HG02938 (cell line): Measurements from ENCODE around the gene TCF23.
"Not testable (repeated sequence)": the region's sequence is repeated elsewhere in the genome, so short reads cannot be mapped to it uniquely, and the experiment has no call there.

ENCODE experiments used
- ATAC-seq: cut with Tn5 transposase; IDR thresholded peaks from one replicate; pipeline ENCODE4 v1.9.1; 2021; ENCODE audit warnings: mild to moderate bottlenecking, moderate library complexity; ENCODE audit not compliant: unreplicated experiment

TCF23 gene

DNA sequence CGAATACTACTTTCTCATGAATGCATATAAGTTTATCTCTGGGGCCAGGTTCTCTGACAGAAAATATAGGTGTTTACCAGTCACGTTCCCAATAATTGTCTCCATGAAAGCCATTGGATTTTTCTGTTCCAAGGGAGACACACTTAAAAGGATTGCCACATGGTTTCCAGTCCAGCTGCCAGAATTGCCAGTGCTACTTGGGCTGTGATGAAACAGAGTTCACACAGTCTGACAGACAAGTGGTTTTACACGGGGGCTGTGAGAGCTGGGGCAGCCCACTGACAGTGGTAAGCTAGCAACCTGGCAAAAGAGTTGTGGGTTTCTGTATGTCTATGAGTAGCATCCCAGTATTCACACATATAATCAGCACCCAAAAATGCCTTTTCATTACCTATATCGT lies 35.3 kb downstream of the TCF23 start:
- ATAC-seq = no peak

GRCh38 chr2:27185331-27186026 lies 36.7 kb downstream of the TCF23 start:
- no peak for ATAC-seq

DNA sequence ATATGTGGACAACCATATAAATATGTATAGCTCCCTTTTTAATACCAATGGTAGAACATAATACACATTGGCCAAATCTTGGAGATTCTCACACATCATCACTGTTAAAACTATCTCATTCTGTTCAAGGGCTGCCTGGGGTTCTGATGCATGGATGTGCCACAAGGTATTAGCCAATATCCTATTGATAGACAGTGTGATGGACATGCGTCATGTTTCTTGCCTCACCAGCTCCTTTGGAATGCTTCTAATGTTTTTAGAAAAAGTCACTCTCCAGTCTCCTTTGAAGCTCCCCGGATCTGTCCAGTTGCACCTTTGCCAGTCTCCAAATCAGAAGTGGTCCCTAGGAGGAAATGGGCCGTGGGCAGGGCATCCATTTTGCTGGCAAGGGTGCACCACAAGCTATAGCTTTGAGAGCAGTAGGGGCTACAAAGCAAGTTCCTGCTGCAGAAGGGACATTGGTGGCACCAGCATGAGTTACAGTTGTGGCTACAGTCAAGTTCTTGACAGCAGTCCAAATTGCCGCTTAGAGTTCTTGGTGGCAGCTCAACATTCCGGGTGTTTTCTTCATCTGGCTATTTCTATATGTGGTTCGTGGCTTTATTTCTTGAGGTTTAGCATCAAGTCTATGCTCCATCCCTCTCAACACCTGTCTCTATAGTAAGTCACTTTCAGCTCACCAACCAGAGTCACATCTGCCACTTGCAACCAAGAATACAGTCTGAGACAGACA lies 38.0 kb downstream of the TCF23 start:
- ATAC-seq = no peak

DNA sequence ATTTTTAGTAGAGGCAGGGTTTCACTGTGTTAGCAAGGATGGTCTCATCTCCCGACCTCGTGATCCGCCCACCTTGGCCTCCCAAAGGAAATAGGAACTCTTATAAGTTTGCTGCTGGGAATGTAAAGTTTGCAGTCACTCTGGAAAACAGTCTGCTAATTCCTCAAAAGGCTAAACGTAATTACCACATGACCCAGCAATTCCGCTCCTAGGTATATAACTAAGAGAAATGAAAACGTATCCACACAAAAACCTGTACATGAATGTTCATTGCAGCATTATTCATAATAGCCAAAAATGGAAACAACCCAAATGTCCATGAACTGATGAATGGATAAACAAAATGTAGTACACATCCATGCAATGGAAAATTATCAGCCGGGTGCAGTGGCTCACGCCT lies 41.2 kb downstream of the TCF23 start:
- no peak for ATAC-seq

- ATAC-seq = no peak
These were observed 42.4 kb downstream of the TCF23 start for GRCh38 chr2:27191070-27191829.

DNA sequence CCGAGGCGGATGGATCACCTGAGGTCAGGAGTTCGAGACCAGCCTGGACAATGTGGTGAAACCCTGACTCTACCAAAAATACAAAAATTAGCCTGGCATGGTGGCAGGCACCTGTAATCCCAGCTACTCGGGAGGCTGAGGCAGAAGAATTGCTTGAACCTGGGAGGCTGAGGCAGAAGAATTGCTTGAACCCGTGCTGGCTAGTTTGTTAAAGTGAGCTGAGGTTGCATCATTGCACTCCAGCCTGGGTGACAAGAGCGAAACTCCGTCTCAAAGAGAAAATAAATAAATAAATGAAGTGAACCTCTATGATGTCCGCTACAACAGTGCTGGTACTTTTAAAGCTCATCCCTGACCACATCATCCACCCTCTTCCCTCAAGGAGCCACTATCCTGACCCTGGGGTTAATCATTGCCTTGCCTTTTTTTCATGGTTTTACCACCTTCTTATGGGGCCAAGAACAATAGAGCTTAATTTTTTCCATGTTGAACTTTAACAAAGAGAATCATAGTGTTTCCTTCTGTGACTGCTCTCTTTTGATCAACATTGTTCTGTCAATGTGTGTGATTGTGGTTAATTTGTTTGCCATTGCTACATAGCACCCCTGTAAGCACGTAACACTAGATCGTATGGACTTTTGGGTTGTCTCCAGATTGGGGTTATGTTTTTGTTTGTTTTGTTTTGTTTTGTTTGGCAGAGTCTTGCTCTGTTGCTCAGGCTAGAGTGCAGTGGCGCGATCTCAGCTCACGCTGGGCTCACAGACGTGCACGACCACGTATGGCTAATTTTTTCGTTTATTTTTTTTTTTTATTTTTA lies 45.9 kb downstream of the TCF23 start:
- ATAC-seq = no peak

DNA sequence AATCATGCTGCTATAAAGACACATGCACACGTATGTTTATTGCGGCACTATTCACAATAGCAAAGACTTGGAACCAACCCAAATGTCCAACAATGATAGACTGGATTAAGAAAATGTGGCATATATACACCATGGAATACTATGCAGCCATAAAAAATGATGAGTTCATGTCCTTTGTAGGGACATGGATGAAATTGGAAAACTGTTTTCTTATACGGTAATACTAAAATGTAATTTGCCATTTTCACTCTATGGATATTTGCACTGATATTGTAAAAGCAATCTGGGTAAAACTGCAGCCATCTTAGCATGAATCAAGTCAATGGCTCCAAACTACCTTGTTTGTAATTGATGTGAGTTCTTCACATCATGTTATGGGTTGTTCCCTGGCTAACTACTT lies 47.0 kb downstream of the TCF23 start:
- not testable (repeated sequence) for ATAC-seq

GRCh38 chr2:27198068-27198467 lies 49.3 kb downstream of the TCF23 start:
- not testable (repeated sequence) for ATAC-seq

GRCh38 chr2:27198627-27199026 lies 49.8 kb downstream of the TCF23 start:
- ATAC-seq = no peak

DNA sequence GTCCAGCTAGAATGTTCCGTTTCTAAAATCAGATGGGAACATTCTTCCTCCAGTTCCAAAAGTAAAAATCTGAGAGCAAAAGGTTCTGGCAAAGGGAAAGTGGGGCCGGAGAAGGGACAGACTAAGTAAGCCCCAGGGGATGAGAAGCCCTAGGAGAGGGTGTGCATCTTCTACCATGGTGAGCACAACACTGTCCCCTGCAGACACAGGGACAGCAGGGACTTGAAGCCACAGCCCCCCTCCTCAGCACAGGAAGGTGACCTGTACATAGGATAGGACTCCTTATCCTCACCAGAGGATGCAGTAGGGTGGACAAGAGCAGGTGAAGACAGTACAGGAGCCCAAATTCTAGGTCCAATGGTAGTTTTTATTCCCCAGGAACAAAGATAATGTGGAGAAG lies 50.4 kb downstream of the TCF23 start:
- ATAC-seq = no peak

- no peak for ATAC-seq
These were observed 52.9 kb downstream of the TCF23 start for GRCh38 chr2:27201675-27202074.

- ATAC-seq = no peak
These were observed 54.0 kb downstream of the TCF23 start for GRCh38 chr2:27202854-27203253.

- ATAC-seq = no peak
These were observed 54.9 kb downstream of the TCF23 start for GRCh38 chr2:27203741-27204140.

GRCh38 chr2:27204566-27204965 lies 55.8 kb downstream of the TCF23 start:
- ATAC-seq = no peak

DNA sequence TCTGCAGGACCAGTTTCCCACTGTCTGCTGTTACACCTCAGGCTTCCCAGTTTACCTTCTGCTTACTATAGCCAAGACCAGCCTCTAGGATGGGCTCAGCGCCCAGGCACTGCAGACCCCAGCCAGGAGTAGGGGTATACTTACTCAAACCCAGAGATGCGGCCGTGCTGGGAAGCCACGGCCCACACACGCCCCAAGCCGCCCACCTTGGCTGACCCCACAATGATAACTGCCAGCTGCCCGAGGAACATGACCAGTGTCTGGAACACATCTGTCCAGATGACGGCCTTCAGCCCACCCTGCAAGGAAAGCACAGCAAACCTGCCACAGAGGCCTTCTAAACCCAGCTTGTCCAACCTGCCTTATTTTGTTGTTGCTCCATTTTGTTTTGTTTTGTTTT lies 56.4 kb downstream of the TCF23 start:
- no peak for ATAC-seq

GRCh38 chr2:27206346-27206745 lies 57.5 kb downstream of the TCF23 start:
- no peak for ATAC-seq
